GM21447 (cell line): ENCODE measurements around the gene VASH1.

ENCODE experiments used
- ATAC-seq: cut with Tn5 transposase; IDR thresholded peaks from one replicate; pipeline ENCODE4 v1.9.1; 2021; ENCODE audit not compliant: unreplicated experiment

VASH1 gene

GRCh38 chr14:76770521-76771436, 9.5 kb downstream of the VASH1 start:
- no peak for ATAC-seq

GRCh38 chr14:76771437-76771980, 10.2 kb downstream of the VASH1 start:
- ATAC-seq, result no peak

GRCh38 chr14:76772300-76773187, 11.3 kb downstream of the VASH1 start:
- ATAC-seq, result no peak

GRCh38 chr14:76773188-76773885, 12.1 kb downstream of the VASH1 start:
- no peak for ATAC-seq

- no peak for ATAC-seq
Observed at GRCh38 chr14:76773956-76774820, 12.9 kb downstream of the VASH1 start.

GRCh38 chr14:76774821-76775694, 13.8 kb downstream of the VASH1 start:
- ATAC-seq, result no peak

- no peak for ATAC-seq
Observed at GRCh38 chr14:76775695-76776427, 14.6 kb downstream of the VASH1 start.

- no peak for ATAC-seq
Observed at GRCh38 chr14:76776428-76777251, 15.4 kb downstream of the VASH1 start.

GRCh38 chr14:76777721-76778120, 16.5 kb downstream of the VASH1 start:
- ATAC-seq, result no peak

GRCh38 chr14:76778546-76779215, 17.4 kb downstream of the VASH1 start:
- ATAC-seq, result no peak

- ATAC-seq, result no peak
Observed at GRCh38 chr14:76779221-76780057, 18.2 kb downstream of the VASH1 start.

GRCh38 chr14:76780058-76780345, 18.7 kb downstream of the VASH1 start:
- no peak for ATAC-seq

- ATAC-seq, result no peak
Observed at GRCh38 chr14:76780360-76780759, 19.1 kb downstream of the VASH1 start.

- no peak for ATAC-seq
Observed at GRCh38 chr14:76780875-76781647, 19.8 kb downstream of the VASH1 start.

GRCh38 chr14:76781648-76782051, 20.4 kb downstream of the VASH1 start:
- no peak for ATAC-seq
